Kidney (tissue), 14 donors: Measurements from ENCODE around the gene PCDHA11. TPM values are rescaled to one million over a fixed set of nuclear protein-coding genes. Genes with fewer than 3 reads are reported as not detected.
"Not testable (repeated sequence)": the region's sequence is repeated elsewhere in the genome, so short reads cannot be mapped to it uniquely, and the experiment has no call there.

Source experiments
- DNase-seq, 5 donors: peaks; one replicate each; pipeline ENCODE4 v3.0.0-alpha.2; 2013 to 2020
- FAIRE-seq: peaks from 2 replicates; lab custom pipeline; 2012; peaks lifted over from hg19 to GRCh38; lab: Jason Lieb, UNC
- H3K27ac ChIP-seq, 2 donors: one replicate each; pipeline ENCODE4 v1.7.0; 2013; ENCODE audit warnings: low read depth in 2 of 2, low read length in 2 of 2, inconsistent platforms in 1 of 2
- H3K27me3 ChIP-seq: one replicate; pipeline ENCODE4 v1.7.1; 2013; ENCODE audit warnings: low read length, inconsistent platforms; ENCODE audit not compliant: control insufficient read depth, insufficient read depth
- H3K36me3 ChIP-seq, 3 donors: one replicate each; pipeline versions ENCODE4 v1.7.0 to v1.7.1; 2013; ENCODE audit warnings: low read length in 3 of 3, control low read depth in 1 of 3, inconsistent platforms in 1 of 3; ENCODE audit not compliant: insufficient read depth in 3 of 3, control insufficient read depth in 2 of 3
- H3K4me1 ChIP-seq, 3 donors: one replicate each; pipeline versions ENCODE4 v1.7.0 to v1.7.1; 2013; ENCODE audit warnings: low read length in 3 of 3, inconsistent platforms in 1 of 3, low read depth in 1 of 3; ENCODE audit not compliant: control insufficient read depth in 2 of 3, insufficient read depth in 2 of 3
- H3K4me3 ChIP-seq, 3 donors: one replicate each; pipeline versions ENCODE4 v1.7.0 to v1.8.1; 2013; ENCODE audit warnings: low read length in 3 of 3, control low read depth in 1 of 3, inconsistent platforms in 1 of 3
- H3K9ac ChIP-seq, 3 donors: one replicate each; pipeline versions ENCODE4 v1.7.0 to v1.7.1; 2013; ENCODE audit warnings: low read length in 3 of 3, control low read depth in 1 of 3, inconsistent platforms in 1 of 3
- H3K9me3 ChIP-seq, 3 donors: one replicate each; pipeline versions ENCODE4 v1.7.0 to v1.7.1; 2013; ENCODE audit warnings: low read length in 3 of 3, control low read depth in 1 of 3, inconsistent platforms in 1 of 3; ENCODE audit not compliant: control insufficient read depth in 2 of 3, insufficient read depth in 1 of 3
- CTCF ChIP-seq: IDR thresholded peaks from 3 replicates; pipeline ENCODE4 v1.5.1; 2012; ENCODE audit warnings: mild to moderate bottlenecking, moderate library complexity, borderline replicate concordance; ENCODE audit not compliant: insufficient read depth; ENCODE audit errors: extremely low read depth
- intact Hi-C: fragments of 100-400 bp; cut with DNase I; formaldehyde crosslinking; loops from one replicate; pipeline ENCODE4 v1.11.1; 2022
- polyA plus RNA-seq: library from polyadenylated mRNA; stranded (reverse); fragments of 350-450 nt; fragmentation: Illumina TruSeq; extraction: RNeasy Lipid Tissue Mini Kit (QIAGEN cat#74804); gene quantifications from one replicate; pipeline ENCODE4 v1.2.3, GENCODE V29; 2014; ENCODE audit warnings: low read depth, low replicate concordance; ENCODE audit not compliant: insufficient read depth
- total RNA-seq: library from RNA; stranded (reverse); fragmentation: NEBNext Ultra II Directional; extraction: Animal tissue kit (Norgen Biotek cat#: 25700); gene quantifications from one replicate; pipeline ENCODE4 v1.2.1, GENCODE V29; 2021
- donor health status: control.
- donor health status: control.
- donor health status: control.
- donor health status: control.
- donor health status: control.
- donor health status: DM: yes; HTN: yes; CAD: no.
- donor health status: Normal renal cell carcinoma (clear cell type).

Gene PCDHA11
- total and polyA plus RNA-seq, 2 donors from 2014 or later = 0.77 to 2.0 TPM

GRCh38 chr5:140840978-140841962, 27.5 kb upstream of the PCDHA11 start, which contains the start of gene PCDHA8:
PCDHA8 (plus strand) TSS chr5:140841187; CDS start chr5:140841322, 135 bp downstream.
- Histone ChIP-seq H3K4me1 (no peaks in the 10 kb centered on the region), H3K9ac (no peak within 1 kb of the TSS), H3K4me3 (no peak within 1 kb of the TSS), H3K36me3 (no peaks in the 10 kb centered on the region), H3K9me3 (peaks cover 0 to 11% (median 2%) of the 10 kb centered on the region in 3 donors), H3K27me3 (no peaks in the 10 kb centered on the region), H3K27ac (no peak within 1 kb of the TSS)
- no peak for DNase-seq
- TF ChIP-seq CTCF = peak; percentile 25
- no peak for FAIRE-seq
- intact Hi-C loops = no loop called here

GRCh38 chr5:140842798-140843733, 25.7 kb upstream of the PCDHA11 start:
- peaks cover 0 to 9% (median 2%) of the 10 kb centered on the region in 3 donors for H3K9me3 ChIP-seq
- intact Hi-C loops = no loop called here

GRCh38 chr5:140848139-140849102, 20.3 kb upstream of the PCDHA11 start, which contains the start of gene PCDHA9:
PCDHA9 (plus strand) TSS chr5:140848382; CDS start chr5:140848496, 114 bp downstream.
- intact Hi-C loops, FAIRE-seq, H3K27ac ChIP-seq, H3K9me3 ChIP-seq, H3K4me1 ChIP-seq, H3K4me3 ChIP-seq, H3K36me3 ChIP-seq, H3K27me3 ChIP-seq, DNase-seq, H3K9ac ChIP-seq: not testable (repeated sequence)

More at GRCh38 chr5:140842798-140843733, 25.7 kb upstream of the PCDHA11 start:
- TF ChIP-seq CTCF = no peak
- Histone ChIP-seq H3K27ac (no peak overlapping the region), H3K36me3 (no peaks in the 10 kb centered on the region), H3K4me3 (no peak overlapping the region), H3K4me1 (no peaks in the 10 kb centered on the region), H3K27me3 (no peaks in the 10 kb centered on the region), H3K9ac (no peak overlapping the region)
- DNase-seq = no peak
- FAIRE-seq = no peak

- H3K4me3 ChIP-seq, H3K36me3 ChIP-seq, H3K9ac ChIP-seq, intact Hi-C loops, DNase-seq, FAIRE-seq, H3K4me1 ChIP-seq, H3K27ac ChIP-seq, H3K27me3 ChIP-seq: not testable (repeated sequence)
- peaks cover 0 to 10% (median 0%) of the 10 kb centered on the region in 3 donors for H3K9me3 ChIP-seq
Observed at GRCh38 chr5:140849831-140850634, 18.7 kb upstream of the PCDHA11 start.
